WERI-Rb-1 (cell line): ENCODE measurements around the gene NDUFAF3.

Source experiments
- DNase-seq: peaks from one replicate; pipeline ENCODE4 v3.0.0-alpha.2; 2020
- H3K27ac ChIP-seq: fragments of 250-450 bp; sonication (Bioruptor Pico); 2 replicates; pipeline ENCODE4 v1.5.1; 2020; ENCODE audit warnings: mild to moderate bottlenecking, moderate library complexity
- H3K27me3 ChIP-seq: fragments of 250-450 bp; sonication (Bioruptor Pico); 2 replicates; pipeline ENCODE4 v1.5.1; 2021; ENCODE audit warnings: mild to moderate bottlenecking, low read depth, moderate library complexity; ENCODE audit not compliant: insufficient read depth, severe bottlenecking
- H3K36me3 ChIP-seq: fragments of 250-450 bp; sonication (Bioruptor Pico); 2 replicates; pipeline ENCODE4 v1.5.1; 2020; ENCODE audit warnings: mild to moderate bottlenecking, moderate library complexity
- H3K4me3 ChIP-seq: 2 replicates; pipeline ENCODE4 v1.5.1; 2011; ENCODE audit warnings: low read depth, mild to moderate bottlenecking, control low read depth, low read length
- H3K9me3 ChIP-seq: fragments of 250-450 bp; sonication (Bioruptor Pico); 2 replicates; pipeline ENCODE4 v1.5.1; 2021; ENCODE audit warnings: mild to moderate bottlenecking, moderate library complexity; ENCODE audit not compliant: severe bottlenecking
- CTCF ChIP-seq: IDR thresholded peaks from 2 replicates; pipeline ENCODE4 v1.5.1; 2011; ENCODE audit warnings: low read depth, mild to moderate bottlenecking, control low read depth, inconsistent platforms, low read length

Gene NDUFAF3

DNA sequence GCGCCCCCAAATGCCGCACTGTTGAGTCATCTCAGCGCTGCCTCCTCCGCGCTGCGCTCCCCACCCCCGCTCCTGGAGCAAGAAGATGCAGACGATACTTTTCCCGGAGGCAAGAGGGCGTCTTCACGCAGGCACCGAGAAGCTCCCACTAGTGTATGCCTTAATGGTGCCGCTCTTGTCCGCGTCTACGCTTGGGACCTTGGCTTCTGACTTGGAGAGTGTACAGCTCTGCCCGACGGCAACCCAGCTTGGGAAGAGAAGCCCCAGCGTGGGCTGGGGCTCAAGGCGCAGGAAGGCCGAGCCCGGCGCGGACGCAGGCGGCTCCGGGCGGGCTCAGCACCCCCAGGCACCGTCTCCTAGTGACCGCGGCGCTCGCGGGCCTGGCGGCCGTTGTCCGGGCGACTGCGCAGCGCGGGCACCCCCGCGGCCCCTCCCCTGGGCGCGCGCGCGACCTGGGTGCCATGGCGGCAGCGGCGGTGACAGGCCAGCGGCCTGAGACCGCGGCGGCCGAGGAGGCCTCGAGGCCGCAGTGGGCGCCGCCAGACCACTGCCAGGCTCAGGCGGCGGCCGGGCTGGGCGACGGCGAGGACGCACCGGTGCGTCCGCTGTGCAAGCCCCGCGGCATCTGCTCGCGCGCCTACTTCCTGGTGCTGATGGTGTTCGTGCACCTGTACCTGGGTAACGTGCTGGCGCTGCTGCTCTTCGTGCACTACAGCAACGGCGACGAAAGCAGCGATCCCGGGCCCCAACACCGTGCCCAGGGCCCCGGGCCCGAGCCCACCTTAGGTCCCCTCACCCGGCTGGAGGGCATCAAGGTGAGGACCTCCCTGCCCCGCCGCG lies 31.9 kb upstream of the NDUFAF3 start, which contains the start of gene P4HTM:
TSS of gene P4HTM (plus strand) at position 446 of the 840 bp plus-strand sequence. CDS start at position 462, 16 bp downstream.
- peak; percentile 82 for DNase-seq
- no peaks in the 10 kb centered on the region for H3K27me3 ChIP-seq
- H3K27ac ChIP-seq, result peak within 1 kb of the TSS; percentile 90
- peaks cover 38% of the 10 kb centered on the region for H3K36me3 ChIP-seq
- peak within 1 kb of the TSS; percentile 69 for H3K4me3 ChIP-seq
- peak; percentile 53 for TF ChIP-seq CTCF
- H3K9me3 ChIP-seq, result no peaks in the 10 kb centered on the region

GRCh38 chr3:48990636-48991469 lies 31.1 kb upstream of the NDUFAF3 start:
- peak overlapping the region; percentile 90 for H3K27ac ChIP-seq
- TF ChIP-seq CTCF, result no peak
- peaks cover 34% of the 10 kb centered on the region for H3K36me3 ChIP-seq
- H3K9me3 ChIP-seq, result no peaks in the 10 kb centered on the region
- no peaks in the 10 kb centered on the region for H3K27me3 ChIP-seq
- peak; percentile 62 for DNase-seq
- H3K4me3 ChIP-seq, result peak overlapping the region; percentile 69

DNA sequence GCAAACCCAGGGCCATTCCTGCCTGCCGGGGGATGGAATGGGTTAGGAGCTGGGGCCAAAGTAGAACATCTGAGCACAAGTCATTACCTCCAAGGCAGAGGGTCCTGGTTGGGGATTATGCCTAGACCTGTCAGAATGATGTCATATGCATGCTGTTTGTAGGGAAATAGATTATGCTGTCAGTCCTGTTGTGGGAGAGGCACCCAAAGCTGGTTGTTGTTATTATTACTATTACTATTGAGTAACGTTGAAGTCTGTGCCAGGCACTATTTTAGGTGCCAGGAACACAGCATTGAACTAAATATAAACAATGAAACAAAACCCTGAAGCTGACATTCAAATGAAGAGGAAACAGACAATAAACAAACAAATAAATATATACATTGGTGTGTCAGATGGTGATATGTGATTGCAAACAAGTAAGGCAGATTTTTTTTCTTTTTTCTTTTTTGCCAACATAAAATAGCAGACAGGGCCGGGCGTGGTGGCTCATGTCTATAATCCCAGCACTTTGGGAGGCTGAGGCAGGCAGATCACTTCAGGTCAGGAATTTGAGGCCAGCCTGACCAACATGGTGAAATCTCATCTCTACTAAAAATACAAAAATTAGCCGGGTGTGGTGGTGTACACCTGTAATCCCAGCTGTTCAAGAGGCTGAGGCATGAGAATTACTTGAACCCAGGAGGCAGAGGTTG lies 29.9 kb upstream of the NDUFAF3 start:
- no peak for DNase-seq
- TF ChIP-seq CTCF, result no peak
- no peak overlapping the region for H3K4me3 ChIP-seq
- H3K36me3 ChIP-seq, result peaks cover 29% of the 10 kb centered on the region
- no peaks in the 10 kb centered on the region for H3K9me3 ChIP-seq
- H3K27me3 ChIP-seq, result no peaks in the 10 kb centered on the region
- no peak overlapping the region for H3K27ac ChIP-seq

DNA sequence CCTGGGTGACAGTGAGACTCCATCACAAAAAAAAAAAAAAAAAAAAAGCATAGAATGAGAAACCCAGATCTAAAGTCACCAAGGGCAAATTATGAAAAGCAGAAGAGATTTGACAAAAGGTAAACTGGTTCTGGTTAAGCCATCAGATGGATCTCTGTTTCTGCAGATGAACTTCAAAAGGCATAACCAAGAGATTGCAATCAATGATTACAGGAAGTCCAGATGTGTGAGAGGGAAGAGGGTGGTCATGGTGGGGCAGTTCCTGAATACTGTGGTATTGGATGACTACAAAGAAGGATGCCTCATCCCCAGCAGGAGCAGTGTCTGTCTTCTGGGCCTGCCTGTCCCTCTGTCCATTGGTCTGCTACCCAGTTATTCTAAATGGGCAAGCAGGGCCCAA lies 28.1 kb upstream of the NDUFAF3 start:
- DNase-seq, result no peak
- Histone ChIP-seq H3K27me3 (no peaks in the 10 kb centered on the region), H3K4me3 (no peak overlapping the region), H3K36me3 (peaks cover 28% of the 10 kb centered on the region), H3K9me3 (no peaks in the 10 kb centered on the region), H3K27ac (no peak overlapping the region)
- no peak for TF ChIP-seq CTCF

GRCh38 chr3:48996640-48997039 lies 25.3 kb upstream of the NDUFAF3 start:
- TF ChIP-seq CTCF, result no peak
- no peak for DNase-seq
- Histone ChIP-seq H3K36me3 (peaks cover 23% of the 10 kb centered on the region), H3K4me3 (no peak overlapping the region), H3K9me3 (no peaks in the 10 kb centered on the region), H3K27me3 (no peaks in the 10 kb centered on the region), H3K27ac (no peak overlapping the region)
